ENCODE results near the gene RIC8B.
"Not testable (repeated sequence)": the region's sequence is repeated elsewhere in the genome, so short reads cannot be mapped to it uniquely, and the experiment has no call there.

Gene RIC8B

DNA sequence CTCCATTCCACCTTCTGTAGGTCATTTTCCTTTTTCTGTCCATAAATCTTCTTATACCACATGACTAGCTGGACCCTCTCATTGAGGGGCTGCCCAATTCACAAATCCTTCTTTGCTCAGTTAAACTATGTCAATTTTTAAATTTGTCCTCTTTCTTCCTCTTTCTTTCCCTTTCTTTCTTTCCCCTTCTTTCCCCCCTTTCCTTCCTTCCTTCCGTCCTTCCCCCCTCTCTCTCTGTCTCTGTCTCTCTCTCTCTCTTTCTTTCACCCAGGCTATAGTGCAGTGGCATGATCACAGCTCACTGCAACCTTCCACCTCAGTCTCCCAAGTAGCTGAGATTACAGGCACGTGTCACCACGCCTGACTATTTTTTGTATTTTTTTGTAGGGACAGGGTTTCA lies 134.1 kb downstream of the RIC8B start:
- DNase-seq, result no peak

DNA sequence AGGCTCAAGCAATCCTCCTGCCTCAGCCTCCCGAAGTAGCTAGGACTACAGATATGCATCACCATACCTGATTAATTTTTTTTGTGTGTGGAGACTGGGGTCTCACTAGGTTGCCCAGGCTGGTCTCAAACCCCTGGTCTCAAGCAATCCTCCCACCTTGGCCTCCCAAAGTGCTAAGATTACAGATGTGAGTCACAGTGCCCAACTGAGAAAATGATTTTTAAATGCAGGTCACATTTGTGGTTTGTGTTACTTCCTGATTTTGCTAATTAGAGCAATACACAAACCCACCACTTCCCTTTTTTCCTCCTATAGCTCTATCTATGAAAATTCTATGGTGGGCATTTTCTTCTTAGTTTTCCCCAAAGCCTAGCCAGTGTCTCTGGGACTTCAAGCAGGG lies 135.7 kb downstream of the RIC8B start:
- DNase-seq, result no peak

DNA sequence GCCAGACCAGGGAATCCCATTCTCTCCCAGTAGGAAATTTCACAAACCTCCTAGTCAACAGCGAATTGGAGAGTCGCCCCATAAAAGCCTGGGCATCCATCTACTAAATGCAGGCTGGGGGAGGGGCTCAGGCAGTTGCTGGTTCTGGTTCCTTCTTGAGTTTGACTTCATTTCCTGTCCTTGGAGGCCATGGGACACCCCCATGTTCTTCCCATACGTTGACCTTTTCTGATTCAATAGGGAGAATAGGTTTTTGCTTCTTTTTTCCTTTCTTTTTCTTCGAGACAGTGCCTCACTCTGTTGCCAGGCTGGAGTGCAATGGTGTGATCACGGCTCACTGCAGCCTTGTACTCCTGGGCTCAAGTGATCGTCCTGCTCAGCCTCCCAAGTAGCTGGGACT lies 137.1 kb downstream of the RIC8B start:
- no peak for DNase-seq

- no peak for DNase-seq
These were observed 139.0 kb downstream of the RIC8B start for GRCh38 chr12:106913456-106913855.

DNA sequence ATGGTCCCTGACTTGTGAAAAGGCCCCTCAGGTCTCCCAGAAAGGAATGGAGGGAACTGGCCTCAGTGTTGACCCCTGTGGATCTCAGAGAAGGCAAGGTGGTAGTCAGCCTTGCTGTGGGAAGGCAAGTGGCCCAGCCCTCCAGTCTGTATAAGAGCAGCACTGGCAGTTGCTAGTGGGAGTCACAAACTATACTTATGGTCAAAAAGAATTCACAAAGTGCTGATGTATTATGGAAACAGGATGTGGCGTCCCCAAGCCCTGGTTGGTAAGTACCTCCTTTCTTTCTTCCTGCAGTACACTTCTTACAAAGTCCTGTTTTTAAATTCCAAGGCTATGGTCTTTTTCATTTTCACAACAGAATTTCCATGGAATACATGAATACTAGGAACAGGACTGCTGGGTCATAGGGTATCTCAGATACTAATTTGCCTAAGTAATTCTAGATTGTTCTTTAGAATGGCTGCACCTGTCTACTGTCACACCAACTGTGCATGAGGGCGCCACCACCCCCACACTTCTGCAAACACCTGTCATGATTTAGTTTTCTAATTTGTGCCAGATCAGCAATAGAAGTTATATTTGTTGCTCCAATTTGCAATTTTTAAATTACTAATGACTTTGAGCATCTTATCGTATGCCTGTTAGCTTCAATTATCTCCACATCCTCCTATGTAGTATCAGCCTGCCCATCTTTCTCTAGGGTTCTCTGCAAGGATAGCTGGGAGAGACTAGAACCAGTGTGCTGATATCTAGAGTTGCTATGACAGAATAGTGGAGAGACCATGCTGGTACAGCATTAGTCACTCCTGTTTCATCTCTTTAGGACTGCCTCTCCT lies 140.5 kb downstream of the RIC8B start:
- DNase-seq, result peak; percentile 23

- no peak for DNase-seq
These were observed 141.1 kb downstream of the RIC8B start for GRCh38 chr12:106915635-106916026.

GRCh38 chr12:106917503-106917902 lies 143.0 kb downstream of the RIC8B start:
- DNase-seq, result no peak

- DNase-seq, result no peak
These were observed 144.3 kb downstream of the RIC8B start for GRCh38 chr12:106918746-106919145.

DNA sequence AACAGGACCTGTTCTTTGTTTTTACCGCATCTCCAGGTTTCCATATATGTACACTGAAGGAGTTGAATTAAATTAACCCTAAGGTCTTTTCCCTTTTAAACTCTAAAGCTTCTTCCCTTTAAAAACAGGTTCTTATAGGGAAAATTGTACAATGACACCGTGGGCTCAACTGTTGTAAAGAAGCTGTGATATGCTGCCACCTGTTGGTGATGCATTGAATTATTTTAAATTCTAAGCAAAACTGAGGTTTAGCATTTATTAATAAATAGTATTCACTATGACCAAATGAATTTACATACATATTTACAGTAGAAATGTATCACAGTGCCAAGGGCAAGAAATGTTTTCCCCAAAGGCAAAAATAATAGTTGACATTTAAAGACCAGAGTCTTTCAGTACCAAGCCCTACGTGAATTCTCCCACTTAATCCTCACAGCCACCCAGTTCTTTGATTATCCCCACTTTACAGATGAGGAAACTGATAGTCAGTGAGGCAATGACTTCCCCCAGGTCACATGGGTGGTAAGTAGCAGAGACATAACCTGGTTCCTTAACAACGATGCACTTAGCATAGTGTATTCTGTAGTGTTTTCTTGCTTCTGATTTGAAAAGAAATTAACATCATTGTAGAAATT lies 145.5 kb downstream of the RIC8B start:
- peak; percentile 12 for DNase-seq

DNA sequence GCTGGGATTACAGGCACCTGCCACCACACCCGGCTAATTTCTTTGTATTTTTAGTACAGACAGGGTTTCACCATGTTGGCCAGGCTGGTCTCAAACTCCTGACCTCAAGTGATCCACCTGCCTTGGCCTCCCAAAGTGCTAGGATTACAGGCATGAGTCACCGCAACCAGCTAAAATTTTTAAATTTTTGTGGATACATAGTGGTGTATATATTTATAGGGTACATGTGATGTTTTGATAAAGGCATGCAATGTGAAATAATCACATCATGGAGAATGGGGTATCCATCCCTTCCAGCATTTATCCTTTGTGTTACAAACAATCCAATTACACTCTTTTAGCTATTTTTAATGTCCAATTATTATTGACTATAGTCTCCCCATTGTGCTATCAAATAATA lies 147.5 kb downstream of the RIC8B start:
- DNase-seq, result not testable (repeated sequence)

- DNase-seq, result not testable (repeated sequence)
These were observed 149.1 kb downstream of the RIC8B start for GRCh38 chr12:106923594-106923993.

DNA sequence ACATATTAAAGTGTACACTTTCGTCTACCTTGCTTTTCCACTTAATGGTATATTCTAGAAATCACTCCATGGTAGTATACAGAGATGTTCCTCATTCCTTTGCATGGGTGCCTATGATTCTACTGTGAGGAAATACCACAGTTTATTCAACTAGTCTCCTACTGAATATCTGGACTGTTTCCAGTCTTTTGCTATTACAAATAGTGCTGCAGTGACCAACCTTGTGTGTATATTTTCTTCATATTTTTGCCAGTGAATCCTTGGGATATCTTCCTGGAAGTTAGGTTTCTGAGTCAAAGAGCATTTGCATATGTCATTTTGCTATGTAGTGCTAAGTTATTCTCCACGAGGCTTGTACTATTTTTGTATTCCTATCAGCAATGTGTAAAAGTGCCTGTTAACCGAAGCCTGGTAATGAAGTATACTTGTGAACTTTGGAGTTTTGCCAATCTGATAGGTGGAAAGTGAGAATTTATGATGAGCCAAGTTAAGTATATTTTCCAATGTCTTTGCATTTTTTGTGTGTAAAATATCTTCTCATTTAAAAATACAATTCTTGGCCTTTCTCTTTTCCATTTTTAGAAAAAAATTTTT lies 149.9 kb downstream of the RIC8B start:
- DNase-seq, result no peak

GRCh38 chr12:106926657-106927056 lies 152.2 kb downstream of the RIC8B start:
- no peak for DNase-seq

- DNase-seq, result no peak
These were observed 159.8 kb downstream of the RIC8B start for GRCh38 chr12:106934277-106934676.
